Panc1 (cell line): ENCODE data around the gene UBASH3A.

Source experiments
- CTCF ChIP-seq: fragments of 450-650 bp; IDR thresholded peaks from 2 replicates; pipeline ENCODE4 v1.5.1; 2017; ENCODE audit warnings: mild to moderate bottlenecking
- POLR2AphosphoS5 ChIP-seq: IDR thresholded peaks from 2 replicates; pipeline ENCODE4 v1.6.1; 2012; ENCODE audit warnings: mild to moderate bottlenecking, low read depth, low read length, moderate library complexity
- TF ChIP-seq, protein P1 (sequence below), 2 experiments: IDR thresholded peaks; 2 replicates each; pipeline ENCODE4 v1.6.1; 2011 to 2012; ENCODE audit warnings: low read depth in 2 of 2, control low read depth in 1 of 2, low read length in 1 of 2, mild to moderate bottlenecking in 1 of 2, moderate library complexity in 1 of 2; ENCODE audit not compliant: insufficient read depth in 1 of 2

DNA sequence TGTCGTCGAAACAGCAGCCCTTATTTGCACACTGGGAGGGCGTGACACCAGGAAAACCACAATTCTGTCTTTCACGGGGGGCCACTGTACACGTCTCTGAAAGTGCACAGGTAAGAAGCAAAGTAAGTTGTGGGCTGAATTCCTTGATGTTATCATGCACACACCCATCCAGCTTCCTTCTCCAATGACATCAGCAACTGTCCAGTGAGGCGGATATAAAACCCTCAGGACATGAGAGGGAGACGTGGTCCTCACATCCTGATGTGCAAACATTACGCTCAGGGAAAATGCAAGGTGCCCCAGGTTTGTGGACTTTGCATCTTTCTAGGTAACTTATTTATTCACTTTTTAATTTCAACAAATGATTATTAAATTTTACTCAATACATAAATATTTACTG, 40.4 kb upstream of the UBASH3A start:
- TF ChIP-seq, protein P1, sequence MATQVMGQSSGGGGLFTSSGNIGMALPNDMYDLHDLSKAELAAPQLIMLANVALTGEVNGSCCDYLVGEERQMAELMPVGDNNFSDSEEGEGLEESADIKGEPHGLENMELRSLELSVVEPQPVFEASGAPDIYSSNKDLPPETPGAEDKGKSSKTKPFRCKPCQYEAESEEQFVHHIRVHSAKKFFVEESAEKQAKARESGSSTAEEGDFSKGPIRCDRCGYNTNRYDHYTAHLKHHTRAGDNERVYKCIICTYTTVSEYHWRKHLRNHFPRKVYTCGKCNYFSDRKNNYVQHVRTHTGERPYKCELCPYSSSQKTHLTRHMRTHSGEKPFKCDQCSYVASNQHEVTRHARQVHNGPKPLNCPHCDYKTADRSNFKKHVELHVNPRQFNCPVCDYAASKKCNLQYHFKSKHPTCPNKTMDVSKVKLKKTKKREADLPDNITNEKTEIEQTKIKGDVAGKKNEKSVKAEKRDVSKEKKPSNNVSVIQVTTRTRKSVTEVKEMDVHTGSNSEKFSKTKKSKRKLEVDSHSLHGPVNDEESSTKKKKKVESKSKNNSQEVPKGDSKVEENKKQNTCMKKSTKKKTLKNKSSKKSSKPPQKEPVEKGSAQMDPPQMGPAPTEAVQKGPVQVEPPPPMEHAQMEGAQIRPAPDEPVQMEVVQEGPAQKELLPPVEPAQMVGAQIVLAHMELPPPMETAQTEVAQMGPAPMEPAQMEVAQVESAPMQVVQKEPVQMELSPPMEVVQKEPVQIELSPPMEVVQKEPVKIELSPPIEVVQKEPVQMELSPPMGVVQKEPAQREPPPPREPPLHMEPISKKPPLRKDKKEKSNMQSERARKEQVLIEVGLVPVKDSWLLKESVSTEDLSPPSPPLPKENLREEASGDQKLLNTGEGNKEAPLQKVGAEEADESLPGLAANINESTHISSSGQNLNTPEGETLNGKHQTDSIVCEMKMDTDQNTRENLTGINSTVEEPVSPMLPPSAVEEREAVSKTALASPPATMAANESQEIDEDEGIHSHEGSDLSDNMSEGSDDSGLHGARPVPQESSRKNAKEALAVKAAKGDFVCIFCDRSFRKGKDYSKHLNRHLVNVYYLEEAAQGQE (IDR thresholded peaks at IDR 0.05; ENCODE audit: insufficient read depth in 1 of 2, low read depth in 2 of 2, low read length in 1 of 2) = no peak
- TF ChIP-seq CTCF = no peak
- TF ChIP-seq POLR2AphosphoS5 = no peak
